Activated gamma-delta T cell (primary cell): ENCODE data around the gene SMG9.
"Not testable (repeated sequence)": the region's sequence is repeated elsewhere in the genome, so short reads cannot be mapped to it uniquely, and the experiment has no call there.

Source experiments
- DNase-seq: peaks from one replicate; lab custom pipeline; 2025; lab: John Stamatoyannopoulos, UW

Gene SMG9

GRCh38 chr19:43779820-43780219 is 25.1 kb upstream of the SMG9 start:
- no peak for DNase-seq

GRCh38 chr19:43779147-43779819 is 24.5 kb upstream of the SMG9 start:
- DNase-seq = no peak

- DNase-seq = no peak
Observed at GRCh38 chr19:43778651-43779050, 23.9 kb upstream of the SMG9 start.

GRCh38 chr19:43777163-43777695 is 22.5 kb upstream of the SMG9 start:
- no peak for DNase-seq

- no peak for DNase-seq
Observed at GRCh38 chr19:43776286-43776685, 21.5 kb upstream of the SMG9 start.

- no peak for DNase-seq
Observed at GRCh38 chr19:43775299-43775890, 20.6 kb upstream of the SMG9 start.

GRCh38 chr19:43774940-43775258 is 20.1 kb upstream of the SMG9 start:
- DNase-seq = not testable (repeated sequence)

GRCh38 chr19:43774103-43774939 is 19.6 kb upstream of the SMG9 start:
- DNase-seq = no peak

- no peak for DNase-seq
Observed at GRCh38 chr19:43773725-43774102, 19.0 kb upstream of the SMG9 start.

GRCh38 chr19:43769256-43769655 is 14.5 kb upstream of the SMG9 start:
- DNase-seq = no peak

GRCh38 chr19:43768273-43769050 is 13.7 kb upstream of the SMG9 start:
- no peak for DNase-seq

GRCh38 chr19:43767818-43768217 is 13.1 kb upstream of the SMG9 start:
- no peak for DNase-seq

GRCh38 chr19:43767316-43767715 is 12.6 kb upstream of the SMG9 start:
- DNase-seq = no peak

GRCh38 chr19:43766755-43767043 is 11.9 kb upstream of the SMG9 start:
- DNase-seq = no peak

- peak; percentile 36 for DNase-seq
Observed at GRCh38 chr19:43765109-43765876, 10.5 kb upstream of the SMG9 start.

- DNase-seq = not testable (repeated sequence)
Observed at GRCh38 chr19:43764684-43765083, 9.9 kb upstream of the SMG9 start.

GRCh38 chr19:43763473-43763939 is 8.7 kb upstream of the SMG9 start:
- no peak for DNase-seq

GRCh38 chr19:43762814-43763213 is 8.1 kb upstream of the SMG9 start:
- DNase-seq = no peak

GRCh38 chr19:43760941-43761340 is 6.2 kb upstream of the SMG9 start:
- no peak for DNase-seq

GRCh38 chr19:43759515-43759914 is 4.8 kb upstream of the SMG9 start:
- no peak for DNase-seq

GRCh38 chr19:43755256-43755801 is 567 bp upstream of the SMG9 start:
- DNase-seq = peak; percentile 56

- no peak for DNase-seq
Observed at GRCh38 chr19:43754253-43754502, 584 bp downstream of the SMG9 start.
